Trophoblast cell (in vitro differentiated cells and primary cell): ENCODE measurements around the gene IFNL1.
"Not testable (repeated sequence)": the region's sequence is repeated elsewhere in the genome, so short reads cannot be mapped to it uniquely, and the experiment has no call there.

Source experiments
- DNase-seq, 2 donors: peaks; one replicate each; pipeline ENCODE4 v3.0.0-alpha.2; 2016
- H2AFZ ChIP-seq: 2 replicates; pipeline ENCODE4 v1.6.1; 2013; ENCODE audit warnings: low read length, moderate library complexity, mild to moderate bottlenecking; ENCODE audit not compliant: insufficient read depth, poor library complexity
- H2AK5ac ChIP-seq: 2 replicates; pipeline ENCODE4 v1.6.1; 2013; ENCODE audit warnings: mild to moderate bottlenecking, low read length
- H2BK120ac ChIP-seq: 2 replicates; pipeline ENCODE4 v1.6.1; 2013; ENCODE audit warnings: low read length, mild to moderate bottlenecking, moderate library complexity; ENCODE audit not compliant: insufficient read depth, poor library complexity
- H2BK12ac ChIP-seq: 2 replicates; pipeline ENCODE4 v1.6.1; 2013; ENCODE audit warnings: mild to moderate bottlenecking, low read length, moderate library complexity
- H2BK5ac ChIP-seq: 2 replicates; pipeline ENCODE4 v1.6.1; 2013; ENCODE audit warnings: low read length, low read depth, moderate library complexity, mild to moderate bottlenecking; ENCODE audit not compliant: poor library complexity
- H3K14ac ChIP-seq: 2 replicates; pipeline ENCODE4 v1.6.1; 2013; ENCODE audit warnings: mild to moderate bottlenecking, low read length
- H3K18ac ChIP-seq: 2 replicates; pipeline ENCODE4 v1.6.1; 2013; ENCODE audit warnings: mild to moderate bottlenecking, low read length
- H3K23ac ChIP-seq: 2 replicates; pipeline ENCODE4 v1.6.1; 2013; ENCODE audit warnings: low read length
- H3K27ac ChIP-seq: 2 replicates; pipeline ENCODE4 v1.5.1; 2013; ENCODE audit warnings: low read depth, mild to moderate bottlenecking, inconsistent platforms, low read length, moderate library complexity
- H3K27me3 ChIP-seq: 2 replicates; pipeline ENCODE4 v1.6.1; 2013; ENCODE audit warnings: inconsistent platforms, mild to moderate bottlenecking, low read length, moderate library complexity; ENCODE audit not compliant: insufficient read depth
- H3K36me3 ChIP-seq, 2 experiments: 1 replicate in 1 of 2; 2 replicates in 1 of 2; pipeline ENCODE4 v1.6.1; 2013; ENCODE audit warnings: low read length in 2 of 2, mild to moderate bottlenecking in 2 of 2, moderate library complexity in 1 of 2; ENCODE audit not compliant: insufficient read depth in 2 of 2, control insufficient read depth in 1 of 2
- H3K4ac ChIP-seq: 2 replicates; pipeline ENCODE4 v1.6.1; 2013; ENCODE audit warnings: low read depth, mild to moderate bottlenecking, low read length, moderate library complexity
- H3K4me1 ChIP-seq, 2 experiments: 1 replicate in 1 of 2; 2 replicates in 1 of 2; pipeline ENCODE4 v1.6.1; 2013; ENCODE audit warnings: low read length in 2 of 2, mild to moderate bottlenecking in 2 of 2, moderate library complexity in 1 of 2; ENCODE audit not compliant: insufficient read depth in 2 of 2, control insufficient read depth in 1 of 2
- H3K4me2 ChIP-seq: 2 replicates; pipeline ENCODE4 v1.6.1; 2013; ENCODE audit warnings: inconsistent platforms, mild to moderate bottlenecking, low read length, moderate library complexity
- H3K4me3 ChIP-seq: 2 replicates; pipeline ENCODE4 v1.5.1; 2013; ENCODE audit warnings: mild to moderate bottlenecking, low read depth, low read length, inconsistent platforms
- H3K79me1 ChIP-seq: one replicate; pipeline ENCODE4 v1.6.1; 2013; ENCODE audit warnings: low read length
- H3K79me2 ChIP-seq: 2 replicates; pipeline ENCODE4 v1.6.1; 2013; ENCODE audit warnings: low read length, mild to moderate bottlenecking; ENCODE audit not compliant: control insufficient read depth, insufficient read depth, poor library complexity
- H3K9ac ChIP-seq: 2 replicates; pipeline ENCODE4 v1.6.1; 2013; ENCODE audit warnings: mild to moderate bottlenecking, low read length
- H3K9me3 ChIP-seq: 2 replicates; pipeline ENCODE4 v1.6.1; 2013; ENCODE audit warnings: low read depth, mild to moderate bottlenecking, control low read depth, inconsistent platforms, low read length; ENCODE audit not compliant: insufficient read depth
- H4K12ac ChIP-seq: 2 replicates; pipeline ENCODE4 v1.6.1; 2013; ENCODE audit warnings: low read depth, mild to moderate bottlenecking, low read length, moderate library complexity
- H4K8ac ChIP-seq: 2 replicates; pipeline ENCODE4 v1.6.1; 2013; ENCODE audit warnings: low read depth, mild to moderate bottlenecking, low read length, moderate library complexity
- H4K91ac ChIP-seq: one replicate; pipeline ENCODE4 v1.6.1; 2013; ENCODE audit warnings: low read depth, mild to moderate bottlenecking, low read length, moderate library complexity
- WGBS: extraction: QIAGEN DNeasy Blood & Tissue Kit; methylation state at CpG from one replicate; pipeline ENCODE4 v1.1.7; 2013; ENCODE audit warnings: missing lambda C conversion rate; ENCODE audit not compliant: insufficient read length, insufficient coverage; ENCODE audit errors: extremely low coverage; 5-methylcytosine and 5-hydroxymethylcytosine counted together

Gene IFNL1

DNA sequence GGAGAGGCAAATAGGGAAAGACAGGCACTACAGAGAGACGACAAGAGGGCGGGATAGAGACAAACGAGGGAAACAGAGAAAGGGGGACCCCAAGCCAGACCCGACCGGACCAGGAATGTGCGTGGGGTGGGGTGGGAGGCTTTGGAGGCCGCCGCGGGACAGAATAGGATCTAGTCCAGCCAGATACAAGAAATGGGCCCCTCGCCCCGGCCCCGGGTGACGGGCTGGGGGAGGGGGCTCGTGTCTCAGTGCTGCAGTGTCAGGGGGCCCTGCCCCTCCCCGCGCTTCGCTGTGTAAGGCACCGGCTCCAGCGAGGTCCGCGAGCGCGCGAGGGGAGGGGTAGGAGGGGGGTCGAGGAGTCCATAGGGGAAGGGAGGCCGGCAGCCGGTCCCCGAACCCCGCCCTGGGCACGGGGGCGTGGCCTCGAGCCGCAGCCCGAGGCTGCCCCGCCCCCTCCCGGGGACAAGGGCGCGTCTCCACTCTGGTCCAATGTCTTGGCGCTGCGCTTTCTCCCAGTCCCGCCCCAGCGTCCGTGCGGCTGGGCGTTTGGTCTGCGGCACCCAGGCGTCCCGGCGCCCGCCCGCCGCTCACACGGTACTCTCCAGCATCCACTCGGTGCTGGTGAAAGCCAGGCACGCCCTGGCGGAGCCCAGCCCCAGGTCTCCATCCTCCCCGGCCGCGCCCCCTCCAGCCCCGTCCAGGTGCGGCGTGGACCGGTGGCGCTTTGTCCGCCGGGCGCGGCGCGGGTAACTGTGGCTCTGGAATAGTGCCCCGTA is 11.0 kb downstream of the IFNL1 start:
- H3K79me1 ChIP-seq: peaks cover 4% of the 10 kb centered on the region
- no peak overlapping the region for H3K23ac ChIP-seq
- H4K12ac ChIP-seq: peak overlapping the region; percentile 56
- peak overlapping the region; percentile 77 for H2AFZ ChIP-seq
- peak overlapping the region; percentile 34 for H2BK12ac ChIP-seq
- peak overlapping the region; percentile 77 for H3K14ac ChIP-seq
- peak overlapping the region; percentile 16 for H2BK5ac ChIP-seq
- H3K18ac ChIP-seq: no peak overlapping the region
- peak overlapping the region; percentile 61 for H3K4me2 ChIP-seq
- no CpG with 5 or more reads among the region's 71 CpGs for WGBS
- peaks cover 11% of the 10 kb centered on the region for H3K27me3 ChIP-seq
- no peaks in the 10 kb centered on the region for H3K79me2 ChIP-seq
- peak overlapping the region; percentile 38 for H2BK120ac ChIP-seq
- no peaks in the 10 kb centered on the region for H3K36me3 ChIP-seq
- H3K4me1 ChIP-seq: peaks cover 17 to 30% of the 10 kb centered on the region in 2 experiments
- H3K9ac ChIP-seq: no peak overlapping the region
- no peak overlapping the region for H2AK5ac ChIP-seq
- no peak for DNase-seq
- H3K9me3 ChIP-seq: peaks cover 9% of the 10 kb centered on the region
- H3K27ac ChIP-seq: no peak overlapping the region
- peak overlapping the region; percentile 65 for H4K8ac ChIP-seq
- peak overlapping the region; percentile 32 for H3K4me3 ChIP-seq
- H3K4ac ChIP-seq: no peak overlapping the region
- H4K91ac ChIP-seq: peak overlapping the region; percentile 46

DNA sequence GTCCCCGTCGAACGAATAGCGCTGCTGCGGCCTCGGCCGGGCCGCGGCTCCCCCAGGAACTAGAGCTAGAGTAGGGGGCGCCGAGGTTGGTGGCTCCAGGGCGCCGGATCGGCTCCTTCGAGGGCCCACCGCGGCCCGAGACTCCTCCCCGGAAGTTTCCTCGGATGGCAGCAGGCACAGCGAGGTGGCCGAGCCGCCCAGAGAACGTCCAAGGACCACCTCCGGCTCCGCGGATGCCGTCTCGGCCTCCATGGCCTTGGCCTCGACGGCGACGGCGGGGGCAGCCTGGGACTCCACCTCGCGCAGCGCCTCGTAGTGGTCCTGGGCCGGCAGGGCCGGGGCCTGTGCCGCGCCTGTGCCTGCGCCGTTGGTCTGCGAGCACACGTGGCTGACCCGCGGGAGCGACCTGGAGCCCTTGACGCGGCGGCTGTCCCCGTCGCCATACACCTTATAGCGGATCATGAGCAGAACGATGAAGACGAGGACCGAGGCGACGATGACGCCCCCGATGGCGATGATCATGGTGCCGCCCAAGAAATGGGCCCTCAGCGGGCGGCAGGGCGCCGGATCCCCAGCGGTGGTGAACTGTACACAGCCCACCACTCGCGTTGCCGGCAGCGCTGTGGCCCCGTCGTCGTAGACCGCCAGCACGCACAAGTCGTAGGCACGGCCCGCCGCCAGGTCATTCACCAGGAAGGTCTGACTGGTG is 11.8 kb downstream of the IFNL1 start:
- no peak overlapping the region for H2BK12ac ChIP-seq
- H3K4me3 ChIP-seq: peak overlapping the region; percentile 15
- H2BK5ac ChIP-seq: no peak overlapping the region
- no peak overlapping the region for H3K4ac ChIP-seq
- peak overlapping the region; percentile 61 for H3K4me2 ChIP-seq
- no peak overlapping the region for H3K23ac ChIP-seq
- H3K14ac ChIP-seq: peak overlapping the region; percentile 28
- H3K27me3 ChIP-seq: peaks cover 11% of the 10 kb centered on the region
- no peak overlapping the region for H2AK5ac ChIP-seq
- peaks cover 9% of the 10 kb centered on the region for H3K9me3 ChIP-seq
- H3K79me2 ChIP-seq: no peaks in the 10 kb centered on the region
- no CpG with 5 or more reads among the region's 82 CpGs for WGBS
- DNase-seq: no peak
- H3K18ac ChIP-seq: no peak overlapping the region
- peak overlapping the region; percentile 65 for H4K8ac ChIP-seq
- H2AFZ ChIP-seq: peak overlapping the region; percentile 77
- no peak overlapping the region for H3K9ac ChIP-seq
- H3K27ac ChIP-seq: no peak overlapping the region
- H3K79me1 ChIP-seq: peaks cover 4% of the 10 kb centered on the region
- peak overlapping the region; percentile 56 for H4K12ac ChIP-seq
- H2BK120ac ChIP-seq: no peak overlapping the region
- H3K36me3 ChIP-seq: no peaks in the 10 kb centered on the region
- H3K4me1 ChIP-seq: peaks cover 17 to 30% of the 10 kb centered on the region in 2 experiments
- peak overlapping the region; percentile 9 for H4K91ac ChIP-seq

DNA sequence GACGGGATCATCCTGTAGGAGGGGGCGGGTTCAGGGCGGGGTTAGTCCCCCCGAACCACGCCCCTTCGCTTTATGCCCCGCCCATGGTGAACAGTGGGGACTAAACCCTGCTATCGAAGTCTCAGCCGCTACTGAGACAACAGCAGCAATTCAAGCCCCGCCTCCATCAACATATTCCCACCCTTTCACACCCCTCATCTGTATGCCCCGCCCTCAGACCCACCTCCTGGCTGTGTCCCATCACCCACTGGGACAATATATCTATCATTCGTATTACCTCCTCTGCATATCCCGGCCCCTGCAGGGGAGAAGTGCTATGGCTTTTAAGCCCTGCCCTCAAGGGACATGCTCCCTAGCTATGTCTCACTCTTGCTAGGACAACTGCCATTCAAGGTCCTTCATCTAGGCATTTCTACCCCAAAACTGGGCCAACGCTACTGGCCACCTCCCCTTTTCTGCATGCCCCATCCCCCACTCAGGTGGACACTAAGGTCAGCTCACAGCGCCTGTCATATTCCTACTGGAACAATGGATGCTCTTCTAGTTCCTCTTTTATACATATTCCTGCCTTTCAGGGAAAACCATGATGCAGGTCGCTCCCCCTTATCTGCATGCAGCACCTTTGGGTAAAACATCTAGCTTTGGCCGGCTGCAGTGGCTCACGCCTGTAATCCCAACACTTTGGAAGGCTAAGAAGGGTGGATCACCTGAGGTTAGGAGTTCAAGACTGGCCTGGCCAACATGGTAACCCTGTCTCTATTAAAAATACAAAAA is 12.5 kb downstream of the IFNL1 start:
- H3K36me3 ChIP-seq: no peaks in the 10 kb centered on the region
- peaks cover 11% of the 10 kb centered on the region for H3K27me3 ChIP-seq

DNA sequence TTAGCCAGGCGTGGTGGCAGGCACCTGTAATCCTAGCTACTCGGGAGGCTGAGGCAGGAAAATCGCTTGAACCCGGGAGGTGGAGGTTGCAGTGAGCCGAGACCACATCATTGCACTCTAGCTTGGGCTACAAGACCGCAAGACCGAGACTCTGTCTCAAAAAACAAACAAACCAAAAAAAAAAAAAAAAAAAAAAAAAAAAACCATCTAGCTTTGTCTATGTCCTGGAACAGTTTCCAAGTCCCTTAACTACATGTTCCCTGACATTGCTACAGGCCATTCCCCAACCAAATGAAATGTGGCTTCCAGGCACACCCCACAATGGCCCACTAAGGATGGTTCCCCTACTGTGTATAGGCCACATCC is 13.1 kb downstream of the IFNL1 start:
- not testable (repeated sequence) for H3K18ac ChIP-seq, H3K4me2 ChIP-seq, H4K12ac ChIP-seq, H3K9ac ChIP-seq, H2AK5ac ChIP-seq, H3K36me3 ChIP-seq, H3K79me2 ChIP-seq, H4K8ac ChIP-seq, H3K79me1 ChIP-seq, H2AFZ ChIP-seq, H3K9me3 ChIP-seq, H2BK12ac ChIP-seq, H4K91ac ChIP-seq, H3K27ac ChIP-seq, DNase-seq, H3K4ac ChIP-seq, H3K4me3 ChIP-seq, H2BK5ac ChIP-seq, H3K14ac ChIP-seq, H2BK120ac ChIP-seq, H3K23ac ChIP-seq
- peaks cover 17 to 25% of the 10 kb centered on the region in 2 experiments for H3K4me1 ChIP-seq
- peaks cover 11% of the 10 kb centered on the region for H3K27me3 ChIP-seq
- no CpG with 5 or more reads among the region's 7 CpGs for WGBS

More for the DNA sequence above, 12.5 kb downstream of the IFNL1 start:
- Histone ChIP-seq H3K23ac (no peak overlapping the region), H3K4me2 (peak overlapping the region; percentile 61), H4K91ac (no peak overlapping the region), H3K4me1 (peaks cover 17 to 29% of the 10 kb centered on the region in 2 experiments), H2AK5ac (no peak overlapping the region), H3K79me1 (peaks cover 4% of the 10 kb centered on the region), H2BK120ac (no peak overlapping the region), H3K18ac (no peak overlapping the region), H3K27ac (no peak overlapping the region), H3K4ac (no peak overlapping the region), H3K9ac (no peak overlapping the region), H3K14ac (no peak overlapping the region), H2BK5ac (no peak overlapping the region), H3K4me3 (no peak overlapping the region), H2AFZ (no peak overlapping the region), H2BK12ac (no peak overlapping the region), H4K8ac (no peak overlapping the region), H4K12ac (no peak overlapping the region), H3K9me3 (peaks cover 9% of the 10 kb centered on the region), H3K79me2 (no peaks in the 10 kb centered on the region)
- no peak for DNase-seq
- WGBS: no CpG with 5 or more reads among the region's 18 CpGs
